Measurements from ENCODE around the gene PCDH9.

Gene PCDH9

GRCh38 chr13:66967811-66968597 is 262.1 kb downstream of the PCDH9 start:
- H3K4me2 ChIP-seq, result no peak overlapping the region
- no peak overlapping the region for H3K9ac ChIP-seq
- no peaks in the 10 kb centered on the region for H3K36me3 ChIP-seq (ENCODE audit: insufficient read depth)
- H3K27me3 ChIP-seq (ENCODE audit: insufficient read depth, low read depth), result no peaks in the 10 kb centered on the region
- H2AFZ ChIP-seq (ENCODE audit: low read depth), result no peak overlapping the region
- no peak overlapping the region for H3K4me3 ChIP-seq (IDR thresholded peaks at IDR 0.05; ENCODE audit: insufficient read depth, low read depth, low read length)
- no peaks in the 10 kb centered on the region for H4K20me1 ChIP-seq (ENCODE audit: insufficient read depth)
- TF ChIP-seq CTCF (conservative IDR thresholded peaks at IDR 0.05; ENCODE audit: low read depth, low read length), result no peak
- no peak overlapping the region for H3K27ac ChIP-seq
- no peaks in the 10 kb centered on the region for H3K79me2 ChIP-seq (ENCODE audit: insufficient read depth, low read depth)
- no peaks in the 10 kb centered on the region for H3K4me1 ChIP-seq (ENCODE audit: low read depth, poor library complexity, severe bottlenecking)

- H3K27ac ChIP-seq, result no peak overlapping the region
- no peak for TF ChIP-seq CTCF (conservative IDR thresholded peaks at IDR 0.05; ENCODE audit: low read depth, low read length)
- H3K4me1 ChIP-seq (ENCODE audit: low read depth, poor library complexity, severe bottlenecking), result no peaks in the 10 kb centered on the region
- no peak overlapping the region for H3K4me2 ChIP-seq
- H4K20me1 ChIP-seq (ENCODE audit: insufficient read depth), result no peaks in the 10 kb centered on the region
- H3K9ac ChIP-seq, result no peak overlapping the region
- H3K4me3 ChIP-seq (IDR thresholded peaks at IDR 0.05; ENCODE audit: insufficient read depth, low read depth, low read length), result no peak overlapping the region
- no peaks in the 10 kb centered on the region for H3K27me3 ChIP-seq (ENCODE audit: insufficient read depth, low read depth)
- no peaks in the 10 kb centered on the region for H3K79me2 ChIP-seq (ENCODE audit: insufficient read depth, low read depth)
- H3K36me3 ChIP-seq (ENCODE audit: insufficient read depth), result no peaks in the 10 kb centered on the region
- H2AFZ ChIP-seq (ENCODE audit: low read depth), result no peak overlapping the region
Measured at GRCh38 chr13:66965181-66965580, 265.0 kb downstream of the PCDH9 start.

- Histone ChIP-seq H3K79me2 (ENCODE audit: insufficient read depth, low read depth) (no peaks in the 10 kb centered on the region), H3K4me3 (IDR thresholded peaks at IDR 0.05; ENCODE audit: insufficient read depth, low read depth, low read length) (no peak overlapping the region), H3K9ac (no peak overlapping the region), H3K27ac (no peak overlapping the region), H3K4me1 (ENCODE audit: low read depth, poor library complexity, severe bottlenecking) (no peaks in the 10 kb centered on the region), H4K20me1 (ENCODE audit: insufficient read depth) (no peaks in the 10 kb centered on the region), H3K27me3 (ENCODE audit: insufficient read depth, low read depth) (no peaks in the 10 kb centered on the region), H3K4me2 (no peak overlapping the region), H2AFZ (ENCODE audit: low read depth) (no peak overlapping the region), H3K36me3 (ENCODE audit: insufficient read depth) (no peaks in the 10 kb centered on the region)
- no peak for TF ChIP-seq CTCF (conservative IDR thresholded peaks at IDR 0.05; ENCODE audit: low read depth, low read length)
Measured at GRCh38 chr13:66962953-66963352, 267.2 kb downstream of the PCDH9 start.

- Histone ChIP-seq H3K79me2 (ENCODE audit: insufficient read depth, low read depth) (no peaks in the 10 kb centered on the region), H4K20me1 (ENCODE audit: insufficient read depth) (no peaks in the 10 kb centered on the region), H3K27me3 (ENCODE audit: insufficient read depth, low read depth) (no peaks in the 10 kb centered on the region), H2AFZ (ENCODE audit: low read depth) (no peak overlapping the region), H3K27ac (no peak overlapping the region), H3K4me2 (no peak overlapping the region), H3K9ac (no peak overlapping the region), H3K36me3 (ENCODE audit: insufficient read depth) (no peaks in the 10 kb centered on the region), H3K4me1 (ENCODE audit: low read depth, poor library complexity, severe bottlenecking) (no peaks in the 10 kb centered on the region), H3K4me3 (IDR thresholded peaks at IDR 0.05; ENCODE audit: insufficient read depth, low read depth, low read length) (no peak overlapping the region)
- no peak for TF ChIP-seq CTCF (conservative IDR thresholded peaks at IDR 0.05; ENCODE audit: low read depth, low read length)
Measured at GRCh38 chr13:66958611-66959010, 271.5 kb downstream of the PCDH9 start.

Data from KMS-11 (cell line).